NCI-H82 (cell line): ENCODE results near the gene GFRA4.
"Not testable (repeated sequence)": the region's sequence is repeated elsewhere in the genome, so short reads cannot be mapped to it uniquely, and the experiment has no call there.

Experiments
- DNase-seq: peaks from one replicate; lab custom pipeline; 2025; lab: John Stamatoyannopoulos, UW

GFRA4 gene

GRCh38 chr20:3615171-3615840, 47.9 kb downstream of the GFRA4 start:
- DNase-seq: not testable (repeated sequence)

GRCh38 chr20:3614466-3614865, 48.7 kb downstream of the GFRA4 start:
- DNase-seq: no peak

GRCh38 chr20:3613821-3614440, 49.3 kb downstream of the GFRA4 start:
- DNase-seq: no peak

GRCh38 chr20:3612795-3613572, 50.2 kb downstream of the GFRA4 start:
- no peak for DNase-seq

- DNase-seq: no peak
Measured at GRCh38 chr20:3611901-3612300, 51.3 kb downstream of the GFRA4 start.
